NCI-H82 (cell line): ENCODE results near the gene JUN.

Source experiments
- DNase-seq: peaks from one replicate; lab custom pipeline; 2025; lab: John Stamatoyannopoulos, UW

Gene JUN

GRCh38 chr1:58783090-58783992 lies 506 bp downstream of the JUN start:
- DNase-seq, result peak; percentile 70

- DNase-seq, result peak; percentile 69
Observed at GRCh38 chr1:58782178-58783089, 1.4 kb downstream of the JUN start.

GRCh38 chr1:58781541-58782177 lies 2.2 kb downstream of the JUN start:
- DNase-seq, result peak; percentile 86

GRCh38 chr1:58780836-58781452 lies 2.9 kb downstream of the JUN start:
- no peak for DNase-seq

- DNase-seq, result no peak
Observed at GRCh38 chr1:58780411-58780810, 3.4 kb downstream of the JUN start.

GRCh38 chr1:58779801-58780382 lies 4.0 kb downstream of the JUN start:
- DNase-seq, result peak; percentile 54

GRCh38 chr1:58779059-58779754 lies 4.6 kb downstream of the JUN start:
- DNase-seq, result peak; percentile 65

- no peak for DNase-seq
Observed at GRCh38 chr1:58778385-58779000, 5.4 kb downstream of the JUN start.

GRCh38 chr1:58774027-58774426 lies 9.8 kb downstream of the JUN start:
- DNase-seq, result no peak

GRCh38 chr1:58773406-58773840 lies 10.4 kb downstream of the JUN start:
- no peak for DNase-seq

- no peak for DNase-seq
Observed at GRCh38 chr1:58769809-58770320, 14.0 kb downstream of the JUN start.

- peak; percentile 85 for DNase-seq
Observed at GRCh38 chr1:58768971-58769808, 14.7 kb downstream of the JUN start.

GRCh38 chr1:58768191-58768731 lies 15.6 kb downstream of the JUN start:
- no peak for DNase-seq

- no peak for DNase-seq
Observed at GRCh38 chr1:58767143-58767542, 16.7 kb downstream of the JUN start.

GRCh38 chr1:58765441-58765840 lies 18.4 kb downstream of the JUN start:
- no peak for DNase-seq

- no peak for DNase-seq
Observed at GRCh38 chr1:58765006-58765405, 18.8 kb downstream of the JUN start.

- no peak for DNase-seq
Observed at GRCh38 chr1:58764294-58764978, 19.4 kb downstream of the JUN start.

- no peak for DNase-seq
Observed at GRCh38 chr1:58763214-58763613, 20.6 kb downstream of the JUN start.
